HepG2 (cell line): ENCODE measurements around the gene SLC22A23. TPM values are rescaled to one million over a fixed set of nuclear protein-coding genes. Genes with fewer than 3 reads are reported as not detected.

Experiments used
- ATAC-seq: fragments of 200-7000 bp; cut with Tn5 transposase; 3 replicates; pipeline ENCODE4 v1.9.1; 2020; ENCODE audit warnings: mild to moderate bottlenecking, moderate library complexity
- BruUV-seq: library from RNA; stranded (reverse); fragments of 400-500 nt; replicated peaks from 2 replicates; lab custom pipeline; 2021; lab: Mats Ljungman, UMichigan
- CTCF ChIA-PET: fragments of 300-600 bp; formaldehyde crosslinking; extraction: SDS; loops from one replicate; lab custom pipeline; 2021; ENCODE audit warnings: low total read pairs, inconsistent platforms, low intra/inter-chr PET ratio; lab: Yijun Ruan, JAX
- POLR2A ChIA-PET: fragments of 350-600 bp; sonication (Branson Sonifier 250); formaldehyde crosslinking; loops from one replicate; lab custom pipeline; 2020; ENCODE audit warnings: antibody characterized with exemption, inconsistent platforms; lab: Yijun Ruan, JAX
- DNase-seq: peaks from one replicate; pipeline ENCODE4 v3.0.0-alpha.2; 2015; ENCODE audit warnings: low spot score
- FAIRE-seq: peaks from 3 replicates; lab custom pipeline; 2011; peaks lifted over from hg19 to GRCh38; lab: Jason Lieb, UNC
- H2AFZ ChIP-seq: one replicate; pipeline ENCODE4 v1.6.1; 2011; ENCODE audit warnings: low read length, inconsistent platforms
- H3K27ac ChIP-seq: fragments of 300-600 bp; 3 replicates; pipeline ENCODE4 v1.8.0; 2011; ENCODE audit warnings: mixed run types, mild to moderate bottlenecking, mixed read lengths, low read length, inconsistent platforms; ENCODE audit not compliant: insufficient read depth; ENCODE audit errors: extremely low read length
- H3K27me3 ChIP-seq, 2 experiments: fragments of 200-600 bp in 1 of 2; 2 replicates in 1 of 2; 3 replicates in 1 of 2; pipeline versions ENCODE4 v1.6.0 to v1.8.0; 2011; ENCODE audit warnings: low read length in 2 of 2, mild to moderate bottlenecking in 2 of 2, moderate library complexity in 2 of 2, inconsistent platforms in 1 of 2; ENCODE audit not compliant: insufficient read depth in 2 of 2, control insufficient read depth in 1 of 2
- H3K36me3 ChIP-seq, 2 experiments: fragments of 200-600 bp in 1 of 2; replicated peaks in 1 of 2; 2 replicates in 1 of 2; 3 replicates in 1 of 2; pipeline versions ENCODE4 v1.5.1 to v1.8.0; 2011; ENCODE audit warnings: low read length in 2 of 2, inconsistent platforms in 1 of 2; ENCODE audit not compliant: insufficient read depth in 2 of 2, control insufficient read depth in 1 of 2
- H3K4me1 ChIP-seq: 2 replicates; pipeline ENCODE4 v1.5.1; 2012; ENCODE audit warnings: low read length, inconsistent platforms; ENCODE audit not compliant: insufficient read depth
- H3K4me2 ChIP-seq: 2 replicates; pipeline ENCODE4 v1.6.0; 2011; ENCODE audit warnings: low read depth, low read length, inconsistent platforms
- H3K4me3 ChIP-seq, 3 experiments: fragments of 200-600 bp in 1 of 3; sonication (generic), shearing (Covaris generic) in 1 of 3; replicated peaks in 1 of 3; 2 replicates each; pipeline ENCODE4 v1.5.1; 2011 to 2016; ENCODE audit warnings: low read length in 3 of 3, inconsistent platforms in 2 of 3, low read depth in 2 of 3, mild to moderate bottlenecking in 2 of 3, control low read depth in 1 of 3, mixed read lengths in 1 of 3; ENCODE audit not compliant: insufficient read depth in 1 of 3
- H3K79me2 ChIP-seq: one replicate; pipeline ENCODE4 v1.6.1; 2011; ENCODE audit warnings: low read length, inconsistent platforms; ENCODE audit not compliant: insufficient read depth
- H3K9ac ChIP-seq: 2 replicates; pipeline ENCODE4 v1.6.0; 2011; ENCODE audit warnings: mild to moderate bottlenecking, low read depth, low read length, inconsistent platforms; ENCODE audit not compliant: insufficient read depth
- H3K9me3 ChIP-seq: 2 replicates; pipeline ENCODE4 v1.5.1; 2012; ENCODE audit warnings: mild to moderate bottlenecking, low read length
- H4K20me1 ChIP-seq: 2 replicates; pipeline ENCODE4 v1.6.0; 2011; ENCODE audit warnings: inconsistent platforms, mild to moderate bottlenecking, low read length, moderate library complexity; ENCODE audit not compliant: insufficient read depth
- BHLHE40 ChIP-seq: IDR thresholded peaks from 2 replicates; pipeline ENCODE4 v1.6.1; 2011; ENCODE audit warnings: low read length, improper control_type of control experiment
- CEBPG ChIP-seq: IDR thresholded peaks from 2 replicates; pipeline ENCODE4 v1.6.1; 2016
- FOSL2 ChIP-seq: sonication (generic); formaldehyde crosslinking; IDR thresholded peaks from 2 replicates; pipeline ENCODE4 v1.4.0; 2020; ENCODE audit warnings: missing genetic modification reagents
- HNF1A ChIP-seq, 2 experiments: sonication (generic) in 1 of 2; formaldehyde crosslinking in 1 of 2; IDR thresholded peaks; 2 replicates each; pipeline versions ENCODE4 v1.4.0 to v1.6.1; 2016 to 2020; ENCODE audit warnings: borderline replicate concordance in 1 of 2, low read depth in 1 of 2, mild to moderate bottlenecking in 1 of 2, missing genetic modification reagents in 1 of 2
- RBFOX2 ChIP-seq: fragments of 200-400 bp; formaldehyde crosslinking; IDR thresholded peaks from 2 replicates; pipeline ENCODE4 v1.6.1; 2017; ENCODE audit warnings: low read depth, mild to moderate bottlenecking, low read length
- REL ChIP-seq: sonication (generic); formaldehyde crosslinking; conservative IDR thresholded peaks from 2 replicates; pipeline ENCODE4 v1.8.0; 2022; ENCODE audit warnings: mild to moderate bottlenecking, missing genetic modification reagents, moderate library complexity
- THAP9 ChIP-seq: sonication (generic); formaldehyde crosslinking; IDR thresholded peaks from 2 replicates; pipeline ENCODE4; 2020; ENCODE audit warnings: missing genetic modification reagents, mild to moderate bottlenecking, borderline replicate concordance
- U2AF2 ChIP-seq: fragments of 200-400 bp; formaldehyde crosslinking; IDR thresholded peaks from 2 replicates; pipeline ENCODE4 v1.6.1; 2017; ENCODE audit warnings: low read depth, mild to moderate bottlenecking, low read length
- ZBTB2 ChIP-seq: sonication (generic); formaldehyde crosslinking; IDR thresholded peaks from 2 replicates; pipeline ENCODE4 v1.8.0; 2022; ENCODE audit warnings: low read depth, missing genetic modification reagents
- ZNF138 ChIP-seq: sonication (generic); formaldehyde crosslinking; IDR thresholded peaks from 2 replicates; pipeline ENCODE4 v1.5.0; 2020; ENCODE audit warnings: mild to moderate bottlenecking, low read depth, missing genetic modification reagents
- WGBS: methylation state at CpG from one replicate; pipeline ENCODE4 v1.1.6; 2017; ENCODE audit warnings: low lambda C conversion rate; 5-methylcytosine and 5-hydroxymethylcytosine counted together
- in situ Hi-C: cut with HindIII; loops from 2 replicates; pipeline ENCODE4 v1.10.0; 2017; ENCODE audit warnings: low pct_unique_long_range_greater_than_20kb; ENCODE audit not compliant: extremely low pct_ligation_motif_present
- intact Hi-C: fragments of 100-400 bp; cut with micrococcal nuclease; formaldehyde crosslinking; loops from one replicate; pipeline ENCODE4 v1.10.0; 2022; ENCODE audit not compliant: unreplicated experiment
- polyA plus RNA-seq, 8 experiments: library from polyadenylated mRNA; depleted of rRNA in 3 of 8; stranded (reverse) in 7 of 8; unstranded in 1 of 8; fragments of >200 nt; fragmentation: Illumina TruSeq in 4 of 8; extraction: Trizol in 4 of 8; gene quantifications; 2 replicates each; pipeline versions ENCODE4 v1.2.1 to v1.2.3, GENCODE V29; 2011 to 2016; ENCODE audit warnings: low read depth in 4 of 8, missing spikeins in 1 of 8, mixed read lengths in 1 of 8; ENCODE audit not compliant: insufficient read depth in 1 of 8
- total RNA-seq, 5 experiments: library from RNA; depleted of rRNA; stranded (reverse); fragments of >200 nt; fragmentation: Illumina TruSeq; extraction: Trizol; gene quantifications; 2 replicates each; pipeline ENCODE4 v1.2.3, GENCODE V29; 2016; ENCODE audit warnings: low read depth in 1 of 5

Gene SLC22A23
- total and polyA plus RNA-seq, 2 of the 13 experiments (the other 11 are each of a cell fraction or from before 2014, with no cell fraction given) = 11.8 to 17.5 TPM

- intact Hi-C loops (loop anchor here (2.0 kb wide), 2 partner anchors 87 to 131 kb away; partner anchors contain the start of gene BPHL), in situ Hi-C loops (loop anchor here (10.0 kb wide), 1 partner anchor 255 kb away; the partner anchor contains the start of gene NQO2)
- Histone ChIP-seq H3K79me2 (no peaks in the 10 kb centered on the region), H3K9me3 (no peaks in the 10 kb centered on the region), H3K4me1 (peaks cover 54% of the 10 kb centered on the region), H2AFZ (no peak overlapping the region), H3K36me3 (no peaks in the 10 kb centered on the region), H3K27ac (no peak overlapping the region), H3K27me3 (peaks cover 1 to 45% of the 10 kb centered on the region in 2 experiments; a peak in 3 of 5 replicates), H4K20me1 (no peaks in the 10 kb centered on the region), H3K4me3 (no peak overlapping the region), H3K4me2 (no peak overlapping the region), H3K9ac (no peak overlapping the region)
- FAIRE-seq = no peak
- BruUV-seq = no TSS peak
- TF ChIP-seq ZNF138 (no peak), RBFOX2 (no peak), REL (no peak), CEBPG (CRISPR knock-in tag) (no peak), THAP9 (no peak), U2AF2 (no peak), ZBTB2 (CRISPR knock-in tag) (no peak), HNF1A (IDR thresholded peaks at IDR 0.05; ENCODE audit: low read depth) (no peak), HNF1A (CRISPR knock-in tag; IDR thresholded peaks at IDR 0.05; ENCODE audit: borderline replicate concordance) (no peak), FOSL2 (CRISPR knock-in tag) (no peak), BHLHE40 (no peak)
- ChIA-PET CTCF (interaction anchor here (2.5 kb wide), 1 partner anchor 124 kb away, joined by 20 read pairs; no protein-coding TSS in a partner anchor), POLR2A (interaction anchor here (1.6 to 2.3 kb wide), 3 partner anchors 10 to 93 kb away, joined by 5 to 14 read pairs (median 12); partner anchors contain the start of gene TUBB2A)
- no peak for DNase-seq
- ATAC-seq = no peak
- WGBS = 75% methylated on average over 9 of the region's 9 CpGs
Observed at GRCh38 chr6:3250231-3250675, 206.6 kb downstream of the SLC22A23 start.
